GM11168 (cell line): ENCODE data around the gene SMIM5.

Experiments used
- in situ Hi-C: fragments of 300-500 bp; cut with MboI; formaldehyde crosslinking; loops from one replicate; pipeline ENCODE4 v1.12.0; 2022; ENCODE audit warnings: low sequenced_read_pairs; ENCODE audit not compliant: unreplicated experiment

The SMIM5 gene

GRCh38 chr17:75632863-75633485, at the start of gene SMIM5:
Gene SMIM5 (plus strand): TSS chr17:75633434. CDS start chr17:75640202, 6,768 bp downstream.
- in situ Hi-C loops = no loop called here

GRCh38 chr17:75584849-75585175, 48.4 kb upstream of the SMIM5 start:
- in situ Hi-C loops = no loop called here

- in situ Hi-C loops = no loop called here
These were observed 45.3 kb upstream of the SMIM5 start, which contains the start of gene MYO15B for GRCh38 chr17:75587675-75588595. Gene MYO15B (plus strand): TSS chr17:75587800. CDS start chr17:75588058, 258 bp downstream.

GRCh38 chr17:75588596-75589011, 44.6 kb upstream of the SMIM5 start:
- in situ Hi-C loops = no loop called here

GRCh38 chr17:75589012-75589918, 44.0 kb upstream of the SMIM5 start:
- in situ Hi-C loops = no loop called here

GRCh38 chr17:75589919-75590303, 43.3 kb upstream of the SMIM5 start:
- in situ Hi-C loops = loop anchor here (5.0 kb wide), 1 partner anchor 97 kb away; no protein-coding TSS in a partner anchor

GRCh38 chr17:75590314-75590761, 42.9 kb upstream of the SMIM5 start:
- in situ Hi-C loops = loop anchor here (5.0 kb wide), 1 partner anchor 97 kb away; no protein-coding TSS in a partner anchor

- in situ Hi-C loops = loop anchor here (5.0 kb wide), 1 partner anchor 96 kb away; no protein-coding TSS in a partner anchor
These were observed 42.1 kb upstream of the SMIM5 start for GRCh38 chr17:75590849-75591721.

GRCh38 chr17:75591722-75592302, 41.4 kb upstream of the SMIM5 start:
- in situ Hi-C loops = loop anchor here (5.0 kb wide), 1 partner anchor 95 kb away; no protein-coding TSS in a partner anchor

GRCh38 chr17:75592348-75593020, 40.8 kb upstream of the SMIM5 start:
- in situ Hi-C loops = loop anchor here (5.0 kb wide), 1 partner anchor 95 kb away; no protein-coding TSS in a partner anchor

GRCh38 chr17:75593430-75593829, 39.8 kb upstream of the SMIM5 start:
- in situ Hi-C loops = loop anchor here (5.0 kb wide), 1 partner anchor 94 kb away; no protein-coding TSS in a partner anchor

GRCh38 chr17:75594499-75595283, 38.5 kb upstream of the SMIM5 start:
- in situ Hi-C loops = loop anchor here (5.0 kb wide), 1 partner anchor 93 kb away; no protein-coding TSS in a partner anchor

GRCh38 chr17:75595284-75595919, 37.8 kb upstream of the SMIM5 start:
- in situ Hi-C loops = no loop called here

GRCh38 chr17:75595920-75596313, 37.3 kb upstream of the SMIM5 start:
- in situ Hi-C loops = no loop called here

- in situ Hi-C loops = no loop called here
These were observed 36.7 kb upstream of the SMIM5 start for GRCh38 chr17:75596320-75597087.
